GM23338 (cell line): ENCODE results near the gene RHBDL3. TPM values are rescaled to one million over a fixed set of nuclear protein-coding genes. Genes with fewer than 3 reads are reported as not detected.

Source experiments
- ATAC-seq: fragments of 200-7000 bp; cut with Tn5 transposase; 3 replicates; pipeline ENCODE4 v1.9.1; 2020
- DNase-seq: peaks from one replicate; pipeline ENCODE4 v3.0.0-alpha.2; 2015; ENCODE audit warnings: low spot score
- H2AFZ ChIP-seq: fragments of 200-600 bp; sonication (generic); 2 replicates; pipeline ENCODE4 v1.8.0; 2016; ENCODE audit warnings: antibody characterized with exemption, mild to moderate bottlenecking, moderate library complexity
- H3F3A ChIP-seq: fragments of 200-600 bp; sonication (generic); replicated peaks from 2 replicates; pipeline ENCODE4 v1.8.0; 2017; ENCODE audit warnings: antibody characterized with exemption, mixed run types, low read depth
- H3K27ac ChIP-seq: fragments of 200-600 bp; sonication (generic); 2 replicates; pipeline ENCODE4 v1.6.1; 2016; ENCODE audit warnings: low read depth
- H3K27me3 ChIP-seq: fragments of 200-600 bp; sonication (generic); 2 replicates; pipeline ENCODE4 v1.8.0; 2016; ENCODE audit warnings: mild to moderate bottlenecking, mixed run types, moderate library complexity; ENCODE audit not compliant: insufficient read depth
- H3K36me3 ChIP-seq: fragments of 200-600 bp; sonication (generic); 2 replicates; pipeline ENCODE4 v1.8.0; 2016; ENCODE audit warnings: mild to moderate bottlenecking; ENCODE audit not compliant: insufficient read depth
- H3K4me1 ChIP-seq: fragments of 200-600 bp; sonication (generic); 2 replicates; pipeline ENCODE4 v1.8.0; 2016; ENCODE audit warnings: mild to moderate bottlenecking, moderate library complexity; ENCODE audit not compliant: insufficient read depth
- H3K4me2 ChIP-seq: fragments of 200-600 bp; sonication (generic); 2 replicates; pipeline ENCODE4 v1.7.1; 2017; ENCODE audit warnings: mixed run types
- H3K4me3 ChIP-seq: fragments of 200-600 bp; sonication (generic); 2 replicates; pipeline ENCODE4 v1.6.1; 2016; ENCODE audit warnings: mixed run types
- H3K79me2 ChIP-seq: fragments of 200-600 bp; sonication (generic); replicated peaks from 2 replicates; pipeline ENCODE4 v1.8.0; 2017; ENCODE audit warnings: mild to moderate bottlenecking; ENCODE audit not compliant: insufficient read depth
- H3K9me2 ChIP-seq: fragments of 200-600 bp; sonication (generic); 2 replicates; pipeline ENCODE4 v1.8.0; 2017; ENCODE audit not compliant: insufficient read depth
- H4K20me1 ChIP-seq: fragments of 200-600 bp; sonication (generic); replicated peaks from 2 replicates; pipeline ENCODE4 v1.8.0; 2017; ENCODE audit warnings: mild to moderate bottlenecking; ENCODE audit not compliant: insufficient read depth
- H3K27ac Mint-ChIP-seq: 2 replicates; pipeline ENCODE4 v1.8.0; 2020; ENCODE audit warnings: inconsistent platforms, mild to moderate bottlenecking, moderate library complexity, mixed read lengths
- H3K27me3 Mint-ChIP-seq: 3 replicates; pipeline ENCODE4 v1.8.0; 2022; ENCODE audit warnings: low read depth, mild to moderate bottlenecking, moderate library complexity, mixed read lengths, inconsistent platforms; ENCODE audit not compliant: insufficient read depth, poor library complexity
- H3K36me3 Mint-ChIP-seq: 3 replicates; pipeline ENCODE4 v1.8.0; 2021; ENCODE audit warnings: low read depth, mild to moderate bottlenecking, inconsistent platforms, moderate library complexity, mixed read lengths
- H3K4me1 Mint-ChIP-seq: 3 replicates; pipeline ENCODE4 v1.8.0; 2020; ENCODE audit warnings: mild to moderate bottlenecking, inconsistent platforms, mixed read lengths
- H3K4me3 Mint-ChIP-seq: 3 replicates; pipeline ENCODE4 v1.8.0; 2021; ENCODE audit warnings: moderate library complexity, mild to moderate bottlenecking, inconsistent platforms, mixed read lengths
- H3K9me3 Mint-ChIP-seq: 3 replicates; pipeline ENCODE4 v1.8.0; 2020; ENCODE audit warnings: moderate library complexity, mild to moderate bottlenecking, inconsistent platforms, mixed read lengths
- CREB1 ChIP-seq: fragments of 250-450 bp; sonication (Bioruptor Pico); IDR thresholded peaks from 2 replicates; pipeline ENCODE4 v1.5.0; 2020; ENCODE audit warnings: low read depth, mild to moderate bottlenecking, moderate library complexity
- CTCF ChIP-seq, 2 experiments: fragments of 200-600 bp in 1 of 2; sonication (generic) in 1 of 2; conservative IDR thresholded peaks; 2 replicates each; pipeline versions ENCODE4 v1.5.1 to v1.6.1; 2016 to 2017; ENCODE audit warnings: antibody characterized with exemption in 2 of 2, low read depth in 2 of 2, mild to moderate bottlenecking in 2 of 2, moderate library complexity in 1 of 2
- ETS1 ChIP-seq: IDR thresholded peaks from 2 replicates; pipeline ENCODE4 v1.6.1; 2016; ENCODE audit warnings: antibody characterized with exemption
- EZH2 ChIP-seq: fragments of 200-600 bp; sonication (generic); IDR thresholded peaks from one replicate; pipeline ENCODE4 v1.8.0; 2017; ENCODE audit warnings: antibody characterized with exemption, mild to moderate bottlenecking, low read depth; ENCODE audit not compliant: unreplicated experiment
- EZH2phosphoT487 ChIP-seq: fragments of 200-600 bp; sonication (generic); IDR thresholded peaks from one replicate; pipeline ENCODE4 v1.8.1; 2018; ENCODE audit warnings: antibody characterized with exemption; ENCODE audit not compliant: unreplicated experiment
- JUNB ChIP-seq: IDR thresholded peaks from one replicate; pipeline ENCODE4 v1.6.1; 2016; ENCODE audit warnings: antibody characterized with exemption; ENCODE audit not compliant: unreplicated experiment
- NANOG ChIP-seq: IDR thresholded peaks from 2 replicates; pipeline ENCODE4 v1.6.1; 2016; ENCODE audit warnings: antibody characterized with exemption, borderline replicate concordance
- POLR2AphosphoS5 ChIP-seq: IDR thresholded peaks from 2 replicates; pipeline ENCODE4 v1.6.1; 2016; ENCODE audit warnings: antibody characterized with exemption, low read depth
- REST ChIP-seq: IDR thresholded peaks from one replicate; pipeline ENCODE4 v1.6.1; 2018; ENCODE audit warnings: antibody characterized with exemption; ENCODE audit not compliant: unreplicated experiment
- STAT1 ChIP-seq: IDR thresholded peaks from one replicate; pipeline ENCODE4 v1.6.1; 2016; ENCODE audit warnings: antibody characterized with exemption; ENCODE audit not compliant: unreplicated experiment
- ZNF114 ChIP-seq: fragments of 250-450 bp; sonication (Bioruptor Pico); IDR thresholded peaks from 2 replicates; pipeline ENCODE4 v1.5.0; 2020; ENCODE audit warnings: mild to moderate bottlenecking, moderate library complexity
- ZNF331 ChIP-seq: fragments of 250-450 bp; sonication (Bioruptor Pico); IDR thresholded peaks from 2 replicates; pipeline ENCODE4 v1.5.0; 2020; ENCODE audit warnings: low read depth, mild to moderate bottlenecking, moderate library complexity
- ZNF462 ChIP-seq: fragments of 250-450 bp; sonication (Bioruptor Pico); IDR thresholded peaks from 2 replicates; pipeline ENCODE4 v1.5.0; 2020; ENCODE audit warnings: mild to moderate bottlenecking, moderate library complexity
- polyA plus RNA-seq: library from polyadenylated mRNA; unstranded; fragments of >200 nt; fragmentation: Nextera tagmentation; extraction: Ambion mirVana; gene quantifications from 2 replicates; pipeline ENCODE4 v1.2.1, GENCODE V29; 2016
- total RNA-seq: library from RNA; depleted of rRNA; stranded (reverse); fragments of >200 nt; shearing (Covaris generic); gene quantifications from 2 replicates; pipeline ENCODE4 v1.2.3, GENCODE V29; 2014

The RHBDL3 gene
- total and polyA plus RNA-seq, 2 experiments from 2014 or later, result 2.3 to 8.1 TPM

- Histone ChIP-seq H3K79me2 (no peaks in the 10 kb centered on the region; the same call in 1 of the 2 replicates), H2AFZ (peak overlapping the region; percentile 82; the same call in 1 of the 2 replicates), H4K20me1 (0 out of 2 replicates have a peak, but pooled peaks cover 8% of the 10 kb centered on the region), H3K27me3 (peaks cover 47% of the 10 kb centered on the region), H3K27ac (no peak overlapping the region), H3K4me3 (peak overlapping the region; percentile 81), H3K36me3 (no peaks in the 10 kb centered on the region; the same call in 1 of the 2 replicates), H3K4me2 (peak overlapping the region; percentile 96), H3K9me2 (no peaks in the 10 kb centered on the region), H3K4me1 (peaks cover 46% of the 10 kb centered on the region), H3F3A (peaks cover 21% of the 10 kb centered on the region)
- no peak for TF ChIP-seq EZH2phosphoT487
- no peak for TF ChIP-seq POLR2AphosphoS5
- TF ChIP-seq CTCF (conservative IDR thresholded peaks at IDR 0.05; ENCODE audit: low read depth in 2 of 2), result no peak
- no peak for TF ChIP-seq ZNF462 (CRISPR knock-in tag)
- no peak for TF ChIP-seq ETS1
- TF ChIP-seq CREB1 (CRISPR knock-in tag), result no peak
- TF ChIP-seq STAT1, result no peak
- no peak for TF ChIP-seq ZNF331 (CRISPR knock-in tag)
- no peak for TF ChIP-seq REST
- no peak for TF ChIP-seq EZH2
- no peak for TF ChIP-seq ZNF114 (CRISPR knock-in tag)
- no peak for TF ChIP-seq NANOG
- TF ChIP-seq JUNB, result no peak
- Mint-ChIP-seq H3K27me3 (peaks cover 37% of the 10 kb centered on the region), H3K36me3 (no peaks in the 10 kb centered on the region), H3K27ac (no peak overlapping the region), H3K4me3 (peak overlapping the region; percentile 77), H3K9me3 (no peaks in the 10 kb centered on the region; the same call in 2 of the 3 replicates), H3K4me1 (peaks cover 44% of the 10 kb centered on the region)
- ATAC-seq (peak; percentile 26), DNase-seq (peak; percentile 40)
Observed at GRCh38 chr17:32267690-32268205, 2.1 kb downstream of the RHBDL3 start.
